ENCODE data around the gene CLDN8. TPM values are rescaled to one million over a fixed set of nuclear protein-coding genes. Genes with fewer than 3 reads are reported as not detected.

CLDN8 gene
- total RNA-seq, 1 donor from 2014 or later = 2.5 TPM

DNA sequence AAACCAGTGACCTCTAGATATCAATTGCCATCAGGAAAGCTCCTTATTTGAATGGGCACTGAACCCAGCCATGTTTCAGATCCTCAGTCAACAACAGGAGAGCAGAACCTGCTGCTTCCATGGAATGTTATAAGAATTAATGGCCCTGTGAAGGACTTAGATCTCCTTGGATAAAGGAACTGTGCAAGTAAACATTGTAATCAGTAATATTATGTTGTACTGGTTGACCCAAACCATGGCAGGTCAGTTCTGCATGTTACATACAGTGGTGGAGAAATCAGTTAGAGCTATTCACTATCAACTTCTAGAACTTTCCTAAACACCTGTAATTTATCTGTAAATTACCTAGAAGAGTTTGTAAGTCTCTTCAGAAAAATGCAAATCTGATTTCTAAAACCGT, 11.2 kb upstream of the CLDN8 start:
- TF ChIP-seq, protein P1, sequence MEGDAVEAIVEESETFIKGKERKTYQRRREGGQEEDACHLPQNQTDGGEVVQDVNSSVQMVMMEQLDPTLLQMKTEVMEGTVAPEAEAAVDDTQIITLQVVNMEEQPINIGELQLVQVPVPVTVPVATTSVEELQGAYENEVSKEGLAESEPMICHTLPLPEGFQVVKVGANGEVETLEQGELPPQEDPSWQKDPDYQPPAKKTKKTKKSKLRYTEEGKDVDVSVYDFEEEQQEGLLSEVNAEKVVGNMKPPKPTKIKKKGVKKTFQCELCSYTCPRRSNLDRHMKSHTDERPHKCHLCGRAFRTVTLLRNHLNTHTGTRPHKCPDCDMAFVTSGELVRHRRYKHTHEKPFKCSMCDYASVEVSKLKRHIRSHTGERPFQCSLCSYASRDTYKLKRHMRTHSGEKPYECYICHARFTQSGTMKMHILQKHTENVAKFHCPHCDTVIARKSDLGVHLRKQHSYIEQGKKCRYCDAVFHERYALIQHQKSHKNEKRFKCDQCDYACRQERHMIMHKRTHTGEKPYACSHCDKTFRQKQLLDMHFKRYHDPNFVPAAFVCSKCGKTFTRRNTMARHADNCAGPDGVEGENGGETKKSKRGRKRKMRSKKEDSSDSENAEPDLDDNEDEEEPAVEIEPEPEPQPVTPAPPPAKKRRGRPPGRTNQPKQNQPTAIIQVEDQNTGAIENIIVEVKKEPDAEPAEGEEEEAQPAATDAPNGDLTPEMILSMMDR (conservative IDR thresholded peaks at IDR 0.05) = no peak
- H3K27me3 Mint-ChIP-seq = no peaks in the 10 kb centered on the region
- H3K36me3 Mint-ChIP-seq = no peaks in the 10 kb centered on the region
- H3K4me1 Mint-ChIP-seq (ENCODE audit: unreplicated experiment) = peaks cover 18% of the 10 kb centered on the region
- peaks cover 13% of the 10 kb centered on the region for H3K9me3 Mint-ChIP-seq
- DNase-seq (ENCODE audit: extremely low spot score, unreplicated experiment) = no peak
- peak overlapping the region; percentile 63 for H3K27ac Mint-ChIP-seq
- H3K4me3 Mint-ChIP-seq = no peak overlapping the region

DNA sequence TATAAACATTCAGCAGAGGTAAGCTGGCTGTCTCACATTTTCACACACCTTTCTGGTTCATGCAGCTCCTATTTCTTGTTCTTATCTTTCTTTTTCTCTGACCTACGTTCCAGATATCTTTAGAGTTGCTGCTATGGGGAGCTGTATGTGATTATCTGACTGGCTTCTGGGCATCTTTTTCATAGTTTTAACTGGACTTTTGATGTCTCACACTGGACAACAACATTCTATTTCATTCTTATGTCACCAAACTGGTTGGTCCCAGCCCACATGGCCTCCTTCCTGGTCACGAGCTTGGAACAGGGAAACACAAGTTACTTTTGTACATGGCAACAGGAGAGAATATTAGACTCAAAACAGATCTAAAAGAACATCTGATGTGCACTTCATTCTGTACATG, 7.7 kb upstream of the CLDN8 start:
- H3K27ac Mint-ChIP-seq = peak overlapping the region; percentile 35
- TF ChIP-seq, protein P1 (conservative IDR thresholded peaks at IDR 0.05) = no peak
- no peaks in the 10 kb centered on the region for H3K9me3 Mint-ChIP-seq
- no peak for DNase-seq (ENCODE audit: extremely low spot score, unreplicated experiment)
- H3K27me3 Mint-ChIP-seq = no peaks in the 10 kb centered on the region
- no peak overlapping the region for H3K4me3 Mint-ChIP-seq
- no peaks in the 10 kb centered on the region for H3K36me3 Mint-ChIP-seq
- peaks cover 18% of the 10 kb centered on the region for H3K4me1 Mint-ChIP-seq (ENCODE audit: unreplicated experiment)

DNA sequence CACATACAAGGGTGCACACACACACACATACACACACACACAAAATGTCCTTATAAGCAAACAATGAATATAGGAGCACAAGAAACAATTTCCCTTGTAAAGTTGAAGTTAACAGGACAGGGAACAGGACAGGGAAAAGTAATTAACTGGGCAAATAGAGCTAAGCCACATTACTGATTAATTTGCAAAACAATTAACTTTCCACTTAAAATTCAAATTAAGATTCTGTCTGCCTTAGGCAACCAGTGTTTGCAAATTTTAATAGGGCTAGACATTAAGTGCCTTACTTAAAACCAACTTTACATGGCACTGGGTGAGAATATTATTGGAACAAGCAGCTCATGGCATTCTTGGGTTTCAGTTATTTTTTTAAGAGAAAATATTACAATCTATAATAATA, 6.8 kb upstream of the CLDN8 start:
- Mint-ChIP-seq H3K36me3 (no peaks in the 10 kb centered on the region), H3K27ac (no peak overlapping the region), H3K4me1 (ENCODE audit: unreplicated experiment) (peaks cover 13% of the 10 kb centered on the region), H3K27me3 (no peaks in the 10 kb centered on the region), H3K9me3 (no peaks in the 10 kb centered on the region), H3K4me3 (no peak overlapping the region)
- no peak for DNase-seq (ENCODE audit: extremely low spot score, unreplicated experiment)
- TF ChIP-seq, protein P1 (conservative IDR thresholded peaks at IDR 0.05) = no peak

DNA sequence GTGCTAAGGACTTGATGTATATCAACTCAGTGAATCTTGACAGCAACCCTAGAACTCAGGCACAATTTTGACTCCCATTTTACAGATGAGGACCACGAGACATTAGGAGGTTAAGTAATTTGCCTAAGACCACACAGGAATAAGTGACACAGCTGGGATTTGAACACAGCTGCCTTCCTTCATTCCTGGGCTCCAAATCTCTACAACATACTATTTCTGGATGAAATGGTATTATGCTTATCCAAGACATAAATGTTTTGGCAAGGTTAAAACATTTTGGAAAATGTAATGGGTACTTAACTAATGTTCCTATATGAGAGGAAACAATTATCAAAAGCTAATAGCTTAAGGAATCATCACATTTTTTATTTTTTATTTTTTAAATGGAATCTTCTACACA, 4.8 kb downstream of the CLDN8 start:
- TF ChIP-seq, protein P1 (conservative IDR thresholded peaks at IDR 0.05) = no peak
- Mint-ChIP-seq H3K27me3 (no peaks in the 10 kb centered on the region), H3K36me3 (peaks cover 4% of the 10 kb centered on the region), H3K4me1 (ENCODE audit: unreplicated experiment) (peaks cover 16% of the 10 kb centered on the region), H3K9me3 (peaks cover 10% of the 10 kb centered on the region), H3K27ac (no peak overlapping the region), H3K4me3 (no peak overlapping the region)
- DNase-seq (ENCODE audit: extremely low spot score, unreplicated experiment) = no peak

DNA sequence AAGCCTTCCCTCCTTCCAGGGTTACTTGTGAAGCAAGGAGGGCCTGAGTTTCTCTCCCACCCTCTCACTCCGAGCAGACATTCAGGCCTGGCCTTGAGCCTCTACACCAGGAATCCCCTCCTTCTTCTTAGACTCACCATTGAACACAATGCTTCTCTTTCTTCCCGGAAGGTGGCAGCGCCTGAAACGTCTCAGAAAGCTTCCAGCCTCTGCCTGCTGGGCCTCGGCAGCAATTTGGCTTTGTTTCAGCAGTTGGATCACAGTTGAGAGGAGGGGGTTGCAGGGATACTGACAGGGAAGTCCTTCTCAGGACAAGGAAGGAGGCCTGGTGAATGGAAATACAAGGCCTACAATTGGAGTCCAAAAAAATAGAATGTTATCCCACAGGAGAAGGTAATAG, 6.3 kb downstream of the CLDN8 start:
- Mint-ChIP-seq H3K27ac (peak overlapping the region; percentile 50), H3K4me1 (ENCODE audit: unreplicated experiment) (peaks cover 16% of the 10 kb centered on the region), H3K36me3 (peaks cover 4% of the 10 kb centered on the region), H3K27me3 (no peaks in the 10 kb centered on the region), H3K9me3 (peaks cover 10% of the 10 kb centered on the region), H3K4me3 (no peak overlapping the region)
- DNase-seq (ENCODE audit: extremely low spot score, unreplicated experiment) = no peak
- TF ChIP-seq, protein P1 (conservative IDR thresholded peaks at IDR 0.05) = no peak

DNA sequence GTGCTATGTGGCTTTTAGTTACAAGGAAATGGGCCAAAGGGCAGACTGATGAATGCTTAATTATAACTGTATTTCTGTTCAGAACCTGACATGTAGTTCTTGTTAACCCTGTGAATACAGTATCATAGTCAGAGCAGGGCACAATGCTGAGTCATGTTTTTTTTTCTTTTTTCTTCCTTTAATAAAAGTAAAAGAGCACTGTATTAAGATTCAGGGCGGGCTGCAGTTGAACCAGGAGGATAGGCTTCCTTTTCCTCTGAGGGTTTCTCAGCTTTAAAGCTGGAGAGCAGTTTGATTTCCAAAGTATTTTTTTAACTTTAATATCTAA, 8.7 kb downstream of the CLDN8 start:
- Mint-ChIP-seq H3K27me3 (no peaks in the 10 kb centered on the region), H3K36me3 (peaks cover 4% of the 10 kb centered on the region), H3K4me1 (ENCODE audit: unreplicated experiment) (peaks cover 16% of the 10 kb centered on the region), H3K9me3 (peaks cover 10% of the 10 kb centered on the region), H3K4me3 (no peak overlapping the region), H3K27ac (peak overlapping the region; percentile 78)
- TF ChIP-seq, protein P1 (conservative IDR thresholded peaks at IDR 0.05) = no peak
- no peak for DNase-seq (ENCODE audit: extremely low spot score, unreplicated experiment)
